K562 (cell line): ENCODE results near the gene ISG20L2. TPM values are rescaled to one million over a fixed set of nuclear protein-coding genes. Genes with fewer than 3 reads are reported as not detected.

Experiments used
- DACH1 ChIP-seq: fragments of 450-650 bp; IDR thresholded peaks from 2 replicates; pipeline ENCODE4 v1.6.1; 2018; ENCODE audit not compliant: partially characterized antibody
- DLX4 ChIP-seq: fragments of 250-450 bp; sonication (Bioruptor Pico); IDR thresholded peaks from 2 replicates; pipeline ENCODE4 v1.6.1; 2021; ENCODE audit warnings: mild to moderate bottlenecking
- MYNN ChIP-seq, 2 experiments: sonication (generic); formaldehyde crosslinking in 1 of 2; IDR thresholded peaks; 2 replicates each; pipeline versions ENCODE4 v1.5.0 to v1.6.1; 2016 to 2020; ENCODE audit warnings: antibody characterized with exemption in 1 of 2, missing genetic modification reagents in 1 of 2
- PCBP1 ChIP-seq: fragments of 200-400 bp; formaldehyde crosslinking; IDR thresholded peaks from 2 replicates; pipeline ENCODE4 v1.6.1; 2018; ENCODE audit warnings: mild to moderate bottlenecking, low read depth, low read length; ENCODE audit not compliant: poor library complexity, severe bottlenecking
- RCOR1 ChIP-seq, 2 experiments: IDR thresholded peaks; 2 replicates each; pipeline ENCODE4 v1.6.1; 2012; ENCODE audit warnings: low read depth in 2 of 2, low read length in 2 of 2, borderline replicate concordance in 1 of 2, improper control_type of control experiment in 1 of 2
- RERE ChIP-seq: sonication (generic); formaldehyde crosslinking; IDR thresholded peaks from 2 replicates; pipeline ENCODE4 v1.8.0; 2023; ENCODE audit warnings: missing genetic modification reagents, mild to moderate bottlenecking, borderline replicate concordance
- WHSC1 ChIP-seq: IDR thresholded peaks from one replicate; pipeline ENCODE4 v1.6.1; 2012; ENCODE audit warnings: low read length, control low read depth, inconsistent platforms
- ZNF140 ChIP-seq: fragments of 250-450 bp; sonication (Bioruptor Pico); IDR thresholded peaks from 2 replicates; pipeline ENCODE4 v1.8.0; 2021; ENCODE audit warnings: moderate library complexity, mild to moderate bottlenecking, inconsistent platforms
- polyA plus RNA-seq, 8 experiments: library from polyadenylated mRNA; depleted of rRNA in 4 of 8; stranded (reverse) in 5 of 8; unstranded in 3 of 8; fragments of >200 nt; fragmentation: Nextera tagmentation in 2 of 8; fragmentation: Illumina TruSeq in 1 of 8; extraction: Ambion mirVana in 2 of 8; extraction: Trizol in 1 of 8; gene quantifications; 2 replicates each; pipeline versions ENCODE4 v1.2.1 to v1.2.3, GENCODE V29; 2011 to 2014; ENCODE audit warnings: inconsistent platforms in 1 of 8, missing spikeins in 1 of 8
- total RNA-seq, 7 experiments: library from RNA; depleted of rRNA in 6 of 7; stranded (reverse); fragments of >200 nt in 6 of 7; fragmentation: Illumina TruSeq in 2 of 7; extraction: Trizol in 2 of 7; gene quantifications; 2 replicates each; pipeline versions ENCODE4 v1.2.1 to v1.2.3, GENCODE V29; 2011 to 2021; ENCODE audit warnings: low replicate concordance in 1 of 7
- TF ChIP-seq, protein P1 (sequence below), 2 experiments: fragments of 450-650 bp; IDR thresholded peaks; 2 replicates each; pipeline ENCODE4 v1.6.1; 2016
- TF ChIP-seq, protein P2 (sequence below): fragments of 150-350 bp; IDR thresholded peaks from 2 replicates; pipeline ENCODE4 v1.6.1; 2014; ENCODE audit warnings: low read depth, mild to moderate bottlenecking, low read length, borderline replicate concordance

Gene ISG20L2
- total and polyA plus RNA-seq, 9 of the 15 experiments (the other 6 are each of a cell fraction or from before 2014, with no cell fraction given) = 21.3 to 130 (median 50.3) TPM

DNA sequence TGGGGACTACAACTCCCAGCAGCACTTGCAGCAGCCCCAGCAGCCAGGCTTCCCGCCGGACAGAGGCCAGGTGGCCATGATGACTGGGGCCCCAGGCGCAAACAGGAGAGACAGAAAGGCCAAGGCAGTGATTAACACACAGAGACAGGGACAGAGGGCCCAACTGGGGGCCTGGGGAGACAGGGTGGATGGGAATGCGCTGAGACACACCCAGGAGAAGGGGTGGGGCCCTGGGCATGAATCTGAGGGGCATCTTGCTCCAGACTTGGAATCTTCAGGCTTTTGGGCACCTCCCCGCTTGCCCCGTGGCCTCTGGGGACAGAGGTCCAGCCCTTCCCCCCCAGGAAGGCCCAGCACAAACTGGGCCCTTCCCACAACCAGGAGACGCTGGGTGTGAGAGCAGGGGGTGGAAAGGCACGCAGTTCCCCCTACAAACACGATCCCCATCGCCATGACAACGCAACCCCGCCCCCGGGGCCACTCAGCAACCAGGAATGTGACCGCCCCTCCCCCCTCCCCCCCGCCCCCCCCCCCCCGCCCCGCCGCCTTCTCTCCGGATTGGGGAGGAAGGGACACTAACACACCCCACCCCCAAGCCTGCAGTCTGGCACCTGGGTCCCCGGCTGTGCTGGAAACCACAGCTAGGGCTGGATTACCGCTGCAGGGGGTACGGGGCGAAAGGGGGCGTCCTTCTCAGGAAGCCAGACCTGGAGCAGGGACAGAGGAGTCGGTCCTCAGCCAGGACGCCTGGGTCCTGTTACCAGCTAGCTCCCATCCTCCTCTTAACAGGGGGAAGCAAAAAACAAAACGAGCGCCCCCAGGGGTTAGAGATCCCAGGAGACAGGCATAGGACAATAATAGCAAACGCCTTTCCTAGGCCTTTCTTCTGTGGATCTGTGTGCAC lies 18.4 kb upstream of the ISG20L2 start (continued):
- TF ChIP-seq RERE (CRISPR knock-in tag) (no peak), PCBP1 (peak; percentile 99), RCOR1 (IDR thresholded peaks at IDR 0.05; ENCODE audit: borderline replicate concordance in 1 of 2, low read depth in 2 of 2, low read length in 2 of 2) (no peak), MYNN (IDR thresholded peaks at IDR 0.05) (peak; percentile 31; the same call in 1 of the 2 replicates), MYNN (CRISPR knock-in tag; IDR thresholded peaks at IDR 0.05) (no peak), DACH1 (no peak), ZNF140 (no peak), DLX4 (CRISPR knock-in tag) (no peak), WHSC1 (no peak)
- TF ChIP-seq, protein P1, sequence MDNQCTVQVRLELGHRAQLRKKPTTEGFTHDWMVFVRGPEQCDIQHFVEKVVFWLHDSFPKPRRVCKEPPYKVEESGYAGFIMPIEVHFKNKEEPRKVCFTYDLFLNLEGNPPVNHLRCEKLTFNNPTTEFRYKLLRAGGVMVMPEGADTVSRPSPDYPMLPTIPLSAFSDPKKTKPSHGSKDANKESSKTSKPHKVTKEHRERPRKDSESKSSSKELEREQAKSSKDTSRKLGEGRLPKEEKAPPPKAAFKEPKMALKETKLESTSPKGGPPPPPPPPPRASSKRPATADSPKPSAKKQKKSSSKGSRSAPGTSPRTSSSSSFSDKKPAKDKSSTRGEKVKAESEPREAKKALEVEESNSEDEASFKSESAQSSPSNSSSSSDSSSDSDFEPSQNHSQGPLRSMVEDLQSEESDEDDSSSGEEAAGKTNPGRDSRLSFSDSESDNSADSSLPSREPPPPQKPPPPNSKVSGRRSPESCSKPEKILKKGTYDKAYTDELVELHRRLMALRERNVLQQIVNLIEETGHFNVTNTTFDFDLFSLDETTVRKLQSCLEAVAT (IDR thresholded peaks at IDR 0.05) = no peak
- TF ChIP-seq, protein P2, sequence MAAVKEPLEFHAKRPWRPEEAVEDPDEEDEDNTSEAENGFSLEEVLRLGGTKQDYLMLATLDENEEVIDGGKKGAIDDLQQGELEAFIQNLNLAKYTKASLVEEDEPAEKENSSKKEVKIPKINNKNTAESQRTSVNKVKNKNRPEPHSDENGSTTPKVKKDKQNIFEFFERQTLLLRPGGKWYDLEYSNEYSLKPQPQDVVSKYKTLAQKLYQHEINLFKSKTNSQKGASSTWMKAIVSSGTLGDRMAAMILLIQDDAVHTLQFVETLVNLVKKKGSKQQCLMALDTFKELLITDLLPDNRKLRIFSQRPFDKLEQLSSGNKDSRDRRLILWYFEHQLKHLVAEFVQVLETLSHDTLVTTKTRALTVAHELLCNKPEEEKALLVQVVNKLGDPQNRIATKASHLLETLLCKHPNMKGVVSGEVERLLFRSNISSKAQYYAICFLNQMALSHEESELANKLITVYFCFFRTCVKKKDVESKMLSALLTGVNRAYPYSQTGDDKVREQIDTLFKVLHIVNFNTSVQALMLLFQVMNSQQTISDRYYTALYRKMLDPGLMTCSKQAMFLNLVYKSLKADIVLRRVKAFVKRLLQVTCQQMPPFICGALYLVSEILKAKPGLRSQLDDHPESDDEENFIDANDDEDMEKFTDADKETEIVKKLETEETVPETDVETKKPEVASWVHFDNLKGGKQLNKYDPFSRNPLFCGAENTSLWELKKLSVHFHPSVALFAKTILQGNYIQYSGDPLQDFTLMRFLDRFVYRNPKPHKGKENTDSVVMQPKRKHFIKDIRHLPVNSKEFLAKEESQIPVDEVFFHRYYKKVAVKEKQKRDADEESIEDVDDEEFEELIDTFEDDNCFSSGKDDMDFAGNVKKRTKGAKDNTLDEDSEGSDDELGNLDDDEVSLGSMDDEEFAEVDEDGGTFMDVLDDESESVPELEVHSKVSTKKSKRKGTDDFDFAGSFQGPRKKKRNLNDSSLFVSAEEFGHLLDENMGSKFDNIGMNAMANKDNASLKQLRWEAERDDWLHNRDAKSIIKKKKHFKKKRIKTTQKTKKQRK = no peak
